Superior temporal gyrus (tissue), 1 donor: ENCODE measurements around the gene MED27.

ENCODE experiments used
- DNase-seq: peaks from one replicate; pipeline ENCODE4 v3.0.0-alpha.2; 2016; ENCODE audit errors: extremely low spot score

Gene MED27

DNA sequence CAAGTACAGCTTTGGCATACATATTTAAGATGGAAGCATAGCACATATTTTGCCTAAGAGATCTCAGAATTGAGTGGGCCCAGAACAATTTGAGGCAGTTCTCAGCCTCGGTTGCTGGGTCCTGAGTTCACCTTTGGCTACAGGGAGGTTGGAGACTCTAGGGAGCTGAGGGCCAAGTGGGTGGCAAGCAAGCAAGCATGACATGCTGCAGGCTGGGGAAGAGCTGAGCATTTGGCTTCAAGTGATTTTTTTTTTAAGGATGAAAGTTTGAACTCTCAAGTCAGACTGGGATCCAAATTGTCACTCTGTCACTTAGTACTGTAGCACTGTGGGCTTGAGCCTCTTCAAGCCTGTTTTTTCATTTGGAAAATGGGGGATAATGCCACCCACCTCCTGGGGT, 160.5 kb downstream of the MED27 start:
- no peak for DNase-seq

DNA sequence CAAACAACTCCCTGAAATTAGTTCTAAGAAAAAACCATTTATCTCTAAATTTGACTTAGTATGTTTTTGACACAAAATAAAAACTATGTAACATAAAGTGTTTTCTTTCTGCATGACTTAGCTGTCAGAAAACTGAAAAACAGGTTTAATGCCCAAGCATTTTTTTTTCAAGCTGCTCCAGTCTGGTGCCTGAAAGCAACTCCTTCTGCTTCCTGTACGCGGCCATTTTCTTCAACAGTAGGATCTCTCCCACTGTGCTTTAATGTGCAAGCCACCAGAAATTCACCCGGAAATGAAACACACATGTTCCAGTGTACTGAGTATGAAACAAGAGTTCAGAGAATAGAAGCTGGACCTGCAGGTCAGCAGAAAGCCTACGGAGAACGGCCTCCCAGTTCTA, 161.2 kb downstream of the MED27 start:
- no peak for DNase-seq

DNA sequence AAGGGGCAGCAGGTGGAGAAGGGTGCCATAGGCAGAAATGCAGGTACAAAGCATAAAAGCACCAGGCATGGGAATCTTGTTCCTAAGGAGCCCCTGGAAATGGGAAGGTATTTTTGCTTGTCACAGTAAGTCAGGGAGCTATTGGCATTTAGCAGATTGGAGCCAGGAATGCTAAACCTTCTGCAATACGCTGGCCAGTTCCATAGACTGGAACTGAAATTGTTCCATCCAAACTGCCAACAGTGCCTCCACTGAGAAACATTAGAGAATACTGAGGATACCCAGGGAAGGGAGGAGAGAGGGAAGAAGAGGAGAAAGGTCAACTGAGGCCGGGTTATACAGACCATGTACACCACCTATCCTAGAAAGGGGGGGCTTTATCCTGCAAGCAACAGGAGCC, 162.7 kb downstream of the MED27 start:
- DNase-seq: no peak

DNA sequence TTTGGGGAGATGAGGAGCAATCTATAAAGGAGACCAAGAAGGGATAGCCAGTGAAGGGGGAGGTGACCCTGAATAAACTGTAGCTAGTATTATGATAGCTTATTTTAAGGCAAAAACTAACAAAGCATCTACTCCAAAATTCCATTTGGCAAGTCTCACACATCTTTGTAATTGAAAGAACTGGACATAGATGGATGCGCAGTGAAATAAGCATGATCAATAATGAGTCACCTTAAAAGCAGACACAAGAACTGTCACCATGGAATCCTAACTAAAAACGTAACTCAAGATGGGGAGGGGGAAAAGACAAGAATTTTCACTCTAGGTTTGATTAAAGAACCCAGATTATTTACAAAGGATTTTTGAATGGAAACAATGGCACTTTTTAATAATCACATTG, 164.5 kb downstream of the MED27 start:
- DNase-seq: no peak

DNA sequence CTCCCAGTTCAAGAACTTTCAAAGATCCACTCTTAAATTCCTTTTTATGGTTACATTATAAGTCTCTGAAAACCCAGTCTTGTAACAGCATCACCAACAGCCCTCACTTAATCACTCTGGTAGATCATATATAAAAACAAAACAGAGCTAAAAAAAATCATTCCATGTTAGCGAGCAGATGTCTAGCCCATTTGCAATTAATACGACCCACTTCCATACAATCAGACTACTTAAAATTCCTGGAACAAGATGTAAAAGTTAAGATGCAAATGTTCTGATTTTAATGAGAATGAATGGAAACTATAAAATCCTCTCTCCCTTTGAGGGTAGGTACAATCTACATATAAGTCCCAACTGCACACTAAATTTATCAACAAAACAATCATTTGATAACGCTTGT, 167.0 kb downstream of the MED27 start:
- DNase-seq: no peak

DNA sequence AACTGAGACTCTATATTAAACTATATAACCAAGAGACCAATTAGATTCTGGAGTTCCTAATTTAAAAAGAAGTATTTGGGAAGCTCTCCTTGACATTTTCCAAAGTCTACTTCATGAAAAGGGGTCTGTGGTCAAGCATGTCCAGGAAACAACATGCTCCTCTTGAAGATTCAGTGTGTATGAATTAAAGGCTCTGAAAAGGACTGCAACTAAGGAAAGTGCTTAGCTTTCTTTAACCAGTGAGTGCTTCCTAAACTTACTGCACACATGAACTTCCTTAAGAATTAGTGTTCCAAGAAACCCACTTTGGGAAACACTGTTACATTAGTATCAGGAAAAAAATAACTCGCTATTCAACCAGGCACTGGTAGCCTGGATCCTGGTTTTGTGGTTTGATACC, 167.6 kb downstream of the MED27 start:
- no peak for DNase-seq

DNA sequence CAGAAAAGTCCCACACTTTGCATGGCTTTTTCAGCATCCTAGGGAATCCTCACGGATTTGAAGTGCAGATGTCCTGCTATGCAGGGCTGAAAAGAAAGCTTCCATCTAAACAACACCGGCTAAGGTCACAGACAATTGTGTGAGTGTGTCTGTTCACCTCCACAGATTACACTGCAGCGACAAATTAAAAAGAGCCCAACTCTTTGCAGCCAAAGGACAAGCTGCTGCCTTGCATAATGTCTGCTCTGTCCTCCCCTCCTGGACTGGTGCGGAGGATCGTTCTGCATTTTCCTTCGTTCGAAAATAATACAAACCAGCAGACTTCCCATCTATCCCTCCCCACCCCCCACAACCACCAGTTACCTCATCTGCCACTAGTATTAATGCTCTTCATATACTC, 169.1 kb downstream of the MED27 start:
- no peak for DNase-seq

DNA sequence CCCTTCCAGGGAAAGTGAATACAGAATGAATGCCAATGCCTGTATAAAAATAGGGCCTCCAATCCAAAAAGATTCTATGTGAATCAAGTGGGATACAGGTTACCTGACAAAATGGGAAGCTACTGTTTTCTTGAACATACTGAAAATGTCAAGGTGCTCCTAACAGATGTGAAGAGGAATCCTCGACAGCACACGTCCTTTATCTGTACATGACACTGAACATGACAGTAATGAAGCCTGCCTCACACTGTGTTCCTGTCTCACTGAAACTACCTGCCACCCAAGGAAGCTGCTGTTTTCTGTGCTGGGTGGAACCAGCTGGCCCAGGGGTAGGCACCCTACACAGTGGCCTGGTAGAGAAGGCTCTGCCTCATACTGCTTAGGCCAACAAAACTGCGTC, 174.5 kb downstream of the MED27 start:
- no peak for DNase-seq

DNA sequence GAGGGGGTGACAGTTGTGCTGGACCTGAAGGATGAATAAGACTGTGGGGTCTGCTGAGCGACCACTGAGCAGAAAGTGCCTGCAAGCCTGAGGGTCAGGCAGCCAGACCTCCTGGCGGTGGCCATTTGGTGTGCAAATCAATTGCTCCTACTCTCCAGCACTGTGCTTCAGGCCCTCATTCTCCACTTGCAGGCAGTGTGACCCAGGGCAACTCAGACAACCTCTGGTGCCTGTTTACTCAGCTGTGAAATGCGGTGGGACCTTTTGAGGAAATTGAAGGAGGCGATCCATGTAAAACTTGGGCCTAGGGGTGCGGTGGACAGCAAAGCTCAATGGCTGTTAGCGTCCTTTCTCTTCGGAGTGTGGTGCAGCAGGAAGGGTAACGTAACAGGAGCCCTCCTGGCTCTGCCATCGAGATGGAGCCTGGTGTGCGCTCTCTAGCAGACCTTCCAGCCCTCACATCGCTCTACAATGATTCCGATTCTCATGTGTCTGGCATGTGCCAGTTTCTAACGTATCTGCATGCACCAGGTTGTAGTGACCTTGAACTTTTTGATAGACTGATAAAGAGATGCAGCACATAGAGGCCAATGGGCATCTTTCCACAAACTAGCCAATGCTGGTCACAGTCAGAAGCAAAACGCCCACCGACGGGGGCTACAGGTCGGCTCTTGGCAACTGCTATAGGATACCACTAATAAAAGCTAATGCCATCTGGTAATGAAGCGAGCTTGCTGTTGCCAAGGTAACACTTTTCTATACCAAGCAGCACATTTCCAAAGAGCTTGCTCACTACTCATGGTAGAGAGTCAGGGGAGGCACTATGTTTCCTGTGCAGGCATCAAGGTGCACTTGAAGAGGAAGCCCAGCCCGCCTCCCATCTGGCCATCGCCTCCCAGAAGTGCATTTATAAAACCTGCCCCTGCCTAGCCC, 180.1 kb downstream of the MED27 start:
- DNase-seq: no peak

DNA sequence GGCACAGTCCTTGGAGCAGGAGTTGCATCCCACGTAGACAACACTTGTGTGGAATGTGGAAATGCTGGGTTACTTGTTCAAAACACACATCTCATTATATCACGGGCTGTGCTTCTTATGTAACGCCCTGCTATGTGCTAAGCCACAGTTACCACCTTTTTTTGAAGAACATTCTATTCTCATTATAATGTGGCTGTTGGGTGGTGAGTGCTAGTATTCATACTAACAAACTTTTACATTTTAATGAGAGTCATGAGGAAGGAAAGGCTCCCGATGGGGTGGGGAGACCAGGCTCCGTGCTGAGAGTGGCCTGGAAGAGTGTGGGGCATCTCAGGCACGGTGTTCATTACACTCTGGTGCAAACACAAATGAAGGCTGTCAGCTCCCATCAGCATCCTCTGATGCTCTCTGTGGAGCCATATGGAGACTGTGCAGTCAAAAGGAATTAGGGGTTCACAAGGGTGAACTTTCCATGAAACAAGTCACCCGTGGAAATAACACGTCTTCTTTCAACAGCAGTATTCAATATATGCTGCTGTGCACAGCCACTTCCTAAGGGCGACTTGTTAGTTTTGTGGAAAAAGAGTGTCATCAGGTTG, 186.7 kb downstream of the MED27 start:
- peak; percentile 47 for DNase-seq

DNA sequence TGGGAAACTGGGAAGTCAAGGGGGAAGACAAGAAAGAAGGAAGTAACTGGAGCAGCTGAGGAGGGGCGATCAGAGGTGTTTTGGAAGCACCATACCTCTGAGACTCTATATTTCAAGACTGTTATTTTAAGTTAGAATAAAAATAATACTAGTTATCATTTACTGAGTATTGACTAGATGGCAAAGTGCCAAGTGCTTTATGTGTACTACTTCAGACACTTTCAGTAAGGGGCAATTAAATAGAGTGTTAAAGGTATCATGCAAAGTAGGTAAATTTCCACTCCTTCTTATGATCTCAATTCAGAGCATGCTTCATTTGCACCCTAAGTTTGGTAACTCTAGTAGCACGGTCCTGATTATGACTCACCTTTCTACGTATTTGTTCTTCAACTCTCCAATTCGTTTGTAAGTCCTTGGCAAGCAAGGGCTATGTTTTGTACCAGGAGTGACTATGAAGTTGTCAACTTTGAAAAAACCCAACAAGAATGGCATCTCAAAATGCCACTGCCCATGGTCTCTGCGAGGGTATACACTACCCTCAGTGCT, 187.4 kb downstream of the MED27 start:
- DNase-seq: no peak

DNA sequence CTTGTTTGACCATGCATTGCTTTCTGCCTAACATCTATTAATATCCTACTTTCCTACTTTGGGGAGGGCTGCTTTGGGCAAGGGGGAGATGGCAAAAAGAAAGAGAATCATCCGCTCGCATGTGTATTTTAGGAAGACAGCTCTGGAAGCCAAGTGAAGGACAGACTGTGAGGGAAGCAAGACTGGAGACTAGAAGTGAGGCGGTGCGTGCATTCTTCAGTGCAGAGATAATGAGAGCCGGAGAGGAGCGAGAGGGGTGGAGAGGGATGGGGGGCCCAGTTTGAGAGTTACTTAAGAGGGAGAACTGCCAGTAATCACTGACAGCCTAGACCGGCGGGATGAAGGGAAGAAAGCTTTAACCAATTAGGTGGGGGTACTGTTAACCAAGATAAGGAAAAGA, 188.1 kb downstream of the MED27 start:
- DNase-seq: no peak

DNA sequence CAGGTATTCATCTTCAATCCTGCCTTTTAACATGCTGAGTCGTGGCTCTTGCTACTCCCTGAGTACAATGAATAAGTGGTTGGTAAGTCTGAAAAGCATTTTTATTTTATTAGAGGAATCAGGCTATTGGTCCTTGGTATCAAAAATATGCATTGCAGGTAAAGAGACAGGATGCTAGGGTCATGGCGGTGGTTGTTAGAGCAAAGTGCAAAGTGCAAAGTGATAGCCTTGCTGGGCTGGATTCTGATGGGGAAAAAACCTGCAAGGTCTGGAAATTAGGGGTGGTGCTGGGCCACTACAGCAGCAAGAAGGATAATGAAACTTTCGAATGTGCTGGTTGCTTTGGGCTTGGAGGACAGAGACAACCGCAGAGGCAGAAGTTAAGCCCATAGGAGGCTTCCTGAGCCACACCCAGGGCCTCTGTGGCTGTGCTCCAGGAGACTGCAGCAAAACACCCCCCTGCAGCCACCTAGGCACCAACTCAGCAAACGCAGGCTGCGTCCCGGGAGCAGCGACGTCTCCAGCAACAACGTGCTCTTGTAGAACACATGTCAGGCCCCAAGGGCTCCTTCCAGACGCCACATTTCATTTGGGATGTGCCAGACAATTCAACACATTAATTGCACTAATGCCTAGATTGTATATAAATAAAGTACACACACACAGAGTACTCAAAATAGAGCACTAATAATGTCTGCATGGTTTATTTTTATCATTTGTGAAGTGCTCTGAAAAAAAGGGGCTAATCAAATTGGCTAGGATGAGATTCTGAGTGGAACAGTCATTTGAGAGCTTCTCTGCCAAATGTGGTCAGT, 190.0 kb downstream of the MED27 start:
- no peak for DNase-seq

DNA sequence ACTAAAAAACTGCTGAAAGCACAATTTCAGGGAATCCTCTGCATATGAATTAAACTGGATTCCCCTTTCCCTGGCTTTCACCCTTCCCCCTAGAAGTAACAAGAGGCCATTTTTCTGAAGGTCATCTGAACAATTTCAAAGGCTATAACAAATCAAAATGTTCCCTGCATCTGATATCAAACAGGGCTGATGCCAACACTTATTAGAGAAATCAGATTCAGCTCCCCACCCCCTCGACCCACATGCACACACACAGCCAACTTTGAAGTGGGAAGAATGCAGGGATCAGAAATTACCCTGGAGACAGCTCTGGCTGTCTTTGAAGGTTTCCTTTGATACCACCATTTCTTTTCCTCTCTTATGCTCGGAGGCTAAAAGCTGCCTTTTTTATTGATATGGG, 190.7 kb downstream of the MED27 start:
- no peak for DNase-seq

DNA sequence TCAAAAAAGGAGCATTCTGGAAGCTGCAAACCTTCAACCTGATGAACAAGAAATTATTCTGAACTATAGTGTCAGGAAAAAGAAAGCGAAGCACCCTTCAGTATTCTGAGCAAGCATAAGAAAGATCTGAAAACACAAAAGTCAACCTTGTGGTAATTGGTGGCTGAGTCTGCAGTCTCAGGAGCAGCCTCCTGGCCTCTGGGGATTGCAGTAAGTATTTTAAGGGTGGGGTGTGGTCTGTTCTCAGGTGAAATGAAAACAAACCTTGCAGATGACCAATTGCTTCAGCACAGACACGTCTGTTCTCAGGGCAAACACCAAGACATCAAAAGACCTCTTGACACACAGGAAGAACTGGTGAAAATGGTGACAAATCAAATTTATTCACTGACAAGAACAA, 192.0 kb downstream of the MED27 start:
- no peak for DNase-seq

DNA sequence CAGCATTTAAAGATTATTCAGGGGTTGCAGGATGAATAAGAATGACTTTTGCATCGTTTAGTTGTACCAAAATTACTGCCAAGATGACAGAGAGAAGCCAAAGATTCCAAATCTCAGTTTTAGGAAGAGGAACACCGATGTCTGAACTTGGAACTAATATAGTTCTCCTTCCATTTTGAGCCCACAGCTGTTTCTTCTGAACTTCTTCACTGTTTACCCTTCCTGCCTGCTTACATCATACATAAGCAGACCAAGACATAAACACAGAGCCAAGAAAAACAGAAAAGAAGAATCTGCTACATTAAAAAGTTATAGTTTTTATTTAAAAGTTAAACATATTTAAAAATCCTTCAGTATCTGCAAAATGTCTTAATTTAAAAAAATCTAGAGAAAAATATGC, 192.8 kb downstream of the MED27 start:
- DNase-seq: no peak

DNA sequence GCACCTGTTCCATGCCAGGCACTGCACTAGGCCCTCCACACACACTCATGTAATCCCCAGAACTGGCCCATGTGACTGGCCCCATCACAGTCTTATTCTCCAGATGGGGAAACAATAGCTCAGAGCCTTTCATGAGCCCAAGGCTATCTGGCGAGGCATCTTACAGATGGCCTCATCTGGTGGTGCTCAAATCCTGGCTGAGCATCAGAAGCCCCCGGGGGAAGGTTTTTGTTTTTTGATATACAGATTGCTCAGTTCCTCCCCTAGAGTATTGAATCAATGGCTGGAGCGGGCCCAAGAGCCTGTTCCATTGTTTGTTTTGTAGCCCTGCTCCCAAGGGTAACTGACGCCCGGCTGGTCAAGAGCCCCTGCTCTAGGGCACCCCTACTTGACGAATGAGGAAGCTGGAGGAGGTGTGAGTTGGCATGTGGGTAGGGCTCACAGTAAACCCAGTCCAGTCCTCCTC, 194.5 kb downstream of the MED27 start:
- DNase-seq: no peak

DNA sequence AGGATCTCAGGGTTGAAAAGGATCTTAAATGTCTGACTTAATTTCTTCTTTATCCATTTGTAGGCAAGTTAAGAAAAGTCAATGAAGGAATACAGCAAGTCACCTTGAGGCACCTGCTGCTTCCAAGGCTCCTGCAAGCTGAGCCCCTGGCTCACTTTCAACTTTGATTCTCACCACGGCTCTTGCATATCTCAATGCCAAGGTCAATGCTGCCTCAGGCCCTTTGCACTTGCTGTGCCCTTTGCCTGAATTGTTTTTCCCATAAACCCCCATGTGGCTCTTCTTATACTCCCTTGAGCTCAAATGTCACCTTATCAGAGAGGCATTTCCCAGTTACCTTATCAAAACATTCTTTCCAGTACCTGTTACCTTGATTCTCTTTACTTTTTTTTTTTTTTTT, 195.4 kb downstream of the MED27 start:
- no peak for DNase-seq

DNA sequence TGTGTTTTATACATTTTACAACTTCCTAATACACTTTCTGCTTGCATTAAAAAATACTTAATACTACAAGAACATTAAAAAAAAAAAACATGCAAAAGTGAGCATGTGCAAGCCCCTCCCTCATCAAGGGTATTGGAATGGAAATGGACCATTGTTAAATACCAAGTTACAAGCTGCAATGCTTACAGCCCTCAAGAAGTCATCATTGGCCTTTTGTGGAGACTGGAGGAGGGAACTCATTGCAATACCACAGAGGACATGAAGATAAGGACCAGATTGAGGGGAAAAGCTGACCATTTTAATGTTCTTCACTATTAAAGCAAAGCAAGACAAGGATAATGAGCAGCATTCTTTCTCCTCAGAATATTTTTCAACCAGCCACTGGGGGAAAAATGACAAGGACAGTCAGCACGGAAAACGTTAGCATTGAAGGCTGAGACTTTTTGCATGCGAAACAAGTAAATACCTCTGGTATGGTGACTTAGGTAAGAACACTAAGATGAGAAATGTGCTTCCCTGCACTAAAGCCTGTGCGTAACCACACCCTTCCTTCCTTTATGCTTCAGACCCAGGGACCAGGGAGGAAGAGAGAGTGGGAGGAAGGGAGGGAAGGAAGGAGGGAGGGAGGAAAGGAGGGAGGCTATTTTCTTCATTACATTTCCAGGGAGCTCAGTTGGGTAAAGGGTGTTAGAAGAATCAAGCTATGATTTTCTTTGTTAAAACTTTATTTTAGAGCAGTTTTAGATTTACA, 198.7 kb downstream of the MED27 start:
- no peak for DNase-seq

DNA sequence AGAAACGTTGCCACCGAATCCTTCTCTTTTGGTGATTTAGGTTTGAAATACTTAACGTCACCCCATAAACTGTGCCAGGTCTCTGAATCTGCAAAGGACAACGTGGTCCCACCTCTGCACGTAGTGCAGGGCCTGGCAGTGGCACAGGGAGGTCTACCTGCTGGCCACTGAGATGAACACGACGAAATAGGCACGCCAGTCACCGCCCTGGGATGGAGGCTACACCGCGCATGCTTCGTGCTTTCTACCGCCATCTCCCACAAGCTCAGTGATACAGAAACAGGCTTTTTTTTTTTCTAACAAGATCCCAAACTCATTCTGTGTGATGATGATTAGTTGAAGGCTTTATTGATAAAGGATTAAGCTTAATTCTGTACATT, 199.8 kb downstream of the MED27 start:
- no peak for DNase-seq

DNA sequence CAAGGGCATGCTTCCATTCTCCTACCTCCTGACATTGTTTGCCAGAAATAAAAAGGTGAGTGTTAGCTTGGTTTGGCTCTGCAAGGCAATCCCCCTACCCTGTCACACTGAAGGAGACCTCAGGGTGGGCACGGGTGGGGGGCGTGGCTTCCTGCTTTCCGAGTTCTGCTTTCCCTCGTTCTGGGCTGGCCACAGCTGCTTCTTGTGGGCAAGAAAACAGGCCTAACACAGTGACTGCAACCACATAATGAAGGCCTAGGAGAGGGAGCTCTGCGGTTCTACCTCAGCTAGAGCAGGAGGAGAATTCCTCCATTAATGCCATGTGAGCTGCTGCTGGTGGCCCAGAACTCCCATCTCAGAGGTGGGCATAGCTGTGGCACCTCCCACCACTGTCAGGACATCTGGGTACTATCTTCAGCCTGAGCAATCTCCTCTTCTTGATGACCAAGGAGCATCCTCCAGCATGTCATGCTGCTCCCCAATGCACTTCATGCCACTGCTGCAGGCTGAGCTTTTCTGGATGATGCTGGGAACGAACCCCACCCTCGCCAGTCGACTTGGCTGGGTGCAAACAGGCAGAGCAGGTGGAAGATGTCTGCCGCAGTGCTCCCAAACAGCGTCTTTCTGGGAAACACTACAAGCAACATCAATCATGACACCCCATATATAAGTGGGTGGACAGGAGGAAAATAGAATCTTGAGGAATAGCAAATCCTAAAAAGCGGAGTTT, 200.3 kb downstream of the MED27 start:
- DNase-seq: no peak
